ENCODE measurements around the gene ARL5C. TPM values are rescaled to one million over a fixed set of nuclear protein-coding genes. Genes with fewer than 3 reads are reported as not detected.

ARL5C gene
- total RNA-seq, 4 donors from 2014 or later = not detected

DNA sequence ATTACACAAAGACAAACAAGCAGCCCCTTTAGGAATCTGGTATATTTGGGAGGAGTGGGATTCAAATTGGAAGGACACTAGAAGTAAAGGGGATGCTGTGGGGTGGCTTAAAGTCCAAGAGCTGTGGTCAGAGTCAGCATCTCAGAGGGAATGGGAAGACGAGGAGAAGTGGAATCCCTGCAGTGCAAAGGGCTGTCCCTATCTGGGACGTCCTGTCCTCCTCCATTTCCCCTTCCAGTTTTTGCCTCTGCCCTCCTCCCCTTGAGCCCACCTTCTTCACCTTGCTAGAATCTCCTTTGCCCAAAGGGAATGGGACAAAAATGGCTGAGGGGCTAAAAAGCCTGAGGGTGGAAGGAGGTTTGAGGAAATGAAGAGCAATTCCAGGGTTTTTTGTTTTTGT, 10.3 kb downstream of the ARL5C start:
- no peak for TF ChIP-seq POLR2A (IDR thresholded peaks at IDR 0.05)
- TF ChIP-seq, protein P1, sequence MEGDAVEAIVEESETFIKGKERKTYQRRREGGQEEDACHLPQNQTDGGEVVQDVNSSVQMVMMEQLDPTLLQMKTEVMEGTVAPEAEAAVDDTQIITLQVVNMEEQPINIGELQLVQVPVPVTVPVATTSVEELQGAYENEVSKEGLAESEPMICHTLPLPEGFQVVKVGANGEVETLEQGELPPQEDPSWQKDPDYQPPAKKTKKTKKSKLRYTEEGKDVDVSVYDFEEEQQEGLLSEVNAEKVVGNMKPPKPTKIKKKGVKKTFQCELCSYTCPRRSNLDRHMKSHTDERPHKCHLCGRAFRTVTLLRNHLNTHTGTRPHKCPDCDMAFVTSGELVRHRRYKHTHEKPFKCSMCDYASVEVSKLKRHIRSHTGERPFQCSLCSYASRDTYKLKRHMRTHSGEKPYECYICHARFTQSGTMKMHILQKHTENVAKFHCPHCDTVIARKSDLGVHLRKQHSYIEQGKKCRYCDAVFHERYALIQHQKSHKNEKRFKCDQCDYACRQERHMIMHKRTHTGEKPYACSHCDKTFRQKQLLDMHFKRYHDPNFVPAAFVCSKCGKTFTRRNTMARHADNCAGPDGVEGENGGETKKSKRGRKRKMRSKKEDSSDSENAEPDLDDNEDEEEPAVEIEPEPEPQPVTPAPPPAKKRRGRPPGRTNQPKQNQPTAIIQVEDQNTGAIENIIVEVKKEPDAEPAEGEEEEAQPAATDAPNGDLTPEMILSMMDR (IDR thresholded peaks at IDR 0.05) = no peak
- 33 to 50% methylated on average over 2 of the region's 2 CpGs for WGBS, 2 donors
- H3K27me3 ChIP-seq = no peaks in the 10 kb centered on the region
- peaks cover 10 to 21% of the 10 kb centered on the region in 2 donors for H3K4me1 ChIP-seq
- no peak overlapping the region for H3K4me3 ChIP-seq (replicated peaks in 1 of 3)
- H3K9me3 ChIP-seq = no peaks in the 10 kb centered on the region
- H3K27ac ChIP-seq = no peak overlapping the region
- no peaks in the 10 kb centered on the region for H3K36me3 ChIP-seq
- intact Hi-C loops (cut with DNase I) = no loop called here
- no peak for DNase-seq

DNA sequence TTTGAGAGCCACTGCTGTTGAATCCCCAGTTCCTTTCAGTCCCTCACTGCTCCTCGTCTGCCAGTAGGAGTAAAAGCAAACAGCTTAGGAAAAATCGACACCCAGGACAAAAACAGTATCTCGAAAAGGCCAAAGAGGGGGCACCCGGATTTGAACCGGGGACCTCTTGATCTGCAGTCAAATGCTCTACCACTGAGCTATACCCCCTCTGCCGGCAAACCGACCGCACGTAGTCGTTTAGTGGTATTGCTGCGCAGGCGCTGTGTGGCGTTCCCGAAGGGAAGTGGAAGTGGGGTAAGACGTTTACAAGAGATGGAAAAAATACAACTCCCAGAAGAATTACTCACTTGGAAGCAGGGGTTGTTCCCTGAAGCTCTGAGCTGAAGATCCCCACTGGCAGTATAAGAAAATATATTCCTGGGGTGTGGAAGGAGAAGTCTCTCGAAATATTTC, 12.3 kb downstream of the ARL5C start:
- peak in 1 of 2 donors; percentile 17 for TF ChIP-seq POLR2A (IDR thresholded peaks at IDR 0.05)
- TF ChIP-seq, protein P1 (IDR thresholded peaks at IDR 0.05) = peak in 3 of 6 experiments; percentile 24 to 42 (median 35)
- Histone ChIP-seq H3K9me3 (no peaks in the 10 kb centered on the region), H3K27ac (peak overlapping the region; percentile 61 to 98 (median 96)), H3K27me3 (no peaks in the 10 kb centered on the region), H3K36me3 (no peaks in the 10 kb centered on the region), H3K4me1 (peaks cover 10 to 21% of the 10 kb centered on the region in 2 donors), H3K4me3 (replicated peaks in 1 of 3) (peak overlapping the region; percentile 20 to 86 (median 69))
- intact Hi-C loops (cut with DNase I) = loop anchor here (5.0 kb wide), 1 partner anchor 171 kb away; no protein-coding TSS in a partner anchor
- 0% methylated on average over 16 of the region's 16 CpGs for WGBS, 2 donors
- DNase-seq = peak; percentile 91 to 93

DNA sequence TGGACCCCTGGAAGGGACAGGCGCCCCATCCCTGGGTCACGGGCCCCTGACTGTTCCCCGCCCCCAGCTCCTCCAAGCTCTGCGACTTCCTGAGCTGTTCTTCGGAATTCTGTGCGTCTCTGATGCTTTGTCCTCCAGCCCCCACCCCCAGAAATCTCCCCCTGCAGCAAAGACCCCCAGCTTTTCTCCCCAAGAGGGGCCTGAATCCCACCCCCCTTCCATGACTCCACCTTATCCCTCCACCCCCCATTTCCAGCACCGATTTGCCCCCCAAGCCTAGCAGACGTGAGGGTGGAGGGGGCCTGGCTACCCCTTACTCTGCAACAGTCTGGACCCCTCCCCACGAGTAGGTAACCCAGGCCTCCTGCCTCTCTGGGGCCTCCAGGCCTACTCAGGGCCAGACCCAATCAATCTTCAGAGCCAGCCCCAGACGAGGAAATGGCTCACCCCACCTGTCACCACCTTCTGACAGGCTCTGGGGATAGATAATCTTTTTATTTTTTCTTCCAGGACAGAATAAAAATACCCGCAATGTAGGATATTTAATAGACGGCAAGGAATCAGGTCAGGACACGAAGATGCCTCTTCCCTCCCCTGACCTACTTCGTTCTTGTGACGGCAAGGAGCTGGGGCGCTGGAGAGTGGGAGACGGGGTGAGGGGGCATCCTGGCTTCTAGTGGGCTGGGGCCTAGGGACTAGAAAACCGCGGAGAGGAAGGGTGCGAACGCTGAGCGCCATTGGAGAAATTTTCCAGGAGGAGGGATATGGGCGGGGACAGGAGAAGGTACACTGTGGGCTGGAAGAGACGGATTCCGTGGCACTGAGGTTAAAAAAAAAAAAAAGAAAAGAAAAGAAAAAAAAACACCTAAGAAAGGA, 13.8 kb downstream of the ARL5C start:
- 19% methylated on average over 24 of the region's 25 CpGs for WGBS, 2 donors
- intact Hi-C loops (cut with DNase I) = loop anchor here (5.0 kb wide), 1 partner anchor 170 kb away; no protein-coding TSS in a partner anchor
- Histone ChIP-seq H3K36me3 (no peaks in the 10 kb centered on the region), H3K9me3 (no peaks in the 10 kb centered on the region), H3K4me1 (peaks cover 10 to 21% of the 10 kb centered on the region in 2 donors), H3K27ac (peak overlapping the region in 2 of 3 donors; percentile 96 to 98), H3K27me3 (no peaks in the 10 kb centered on the region), H3K4me3 (replicated peaks in 1 of 3) (peak overlapping the region in 1 of 3 donors; percentile 69)
- DNase-seq = peak in 1 of 2 donors; percentile 31
- TF ChIP-seq, protein P1 (IDR thresholded peaks at IDR 0.05) = no peak
- no peak for TF ChIP-seq POLR2A (IDR thresholded peaks at IDR 0.05)

DNA sequence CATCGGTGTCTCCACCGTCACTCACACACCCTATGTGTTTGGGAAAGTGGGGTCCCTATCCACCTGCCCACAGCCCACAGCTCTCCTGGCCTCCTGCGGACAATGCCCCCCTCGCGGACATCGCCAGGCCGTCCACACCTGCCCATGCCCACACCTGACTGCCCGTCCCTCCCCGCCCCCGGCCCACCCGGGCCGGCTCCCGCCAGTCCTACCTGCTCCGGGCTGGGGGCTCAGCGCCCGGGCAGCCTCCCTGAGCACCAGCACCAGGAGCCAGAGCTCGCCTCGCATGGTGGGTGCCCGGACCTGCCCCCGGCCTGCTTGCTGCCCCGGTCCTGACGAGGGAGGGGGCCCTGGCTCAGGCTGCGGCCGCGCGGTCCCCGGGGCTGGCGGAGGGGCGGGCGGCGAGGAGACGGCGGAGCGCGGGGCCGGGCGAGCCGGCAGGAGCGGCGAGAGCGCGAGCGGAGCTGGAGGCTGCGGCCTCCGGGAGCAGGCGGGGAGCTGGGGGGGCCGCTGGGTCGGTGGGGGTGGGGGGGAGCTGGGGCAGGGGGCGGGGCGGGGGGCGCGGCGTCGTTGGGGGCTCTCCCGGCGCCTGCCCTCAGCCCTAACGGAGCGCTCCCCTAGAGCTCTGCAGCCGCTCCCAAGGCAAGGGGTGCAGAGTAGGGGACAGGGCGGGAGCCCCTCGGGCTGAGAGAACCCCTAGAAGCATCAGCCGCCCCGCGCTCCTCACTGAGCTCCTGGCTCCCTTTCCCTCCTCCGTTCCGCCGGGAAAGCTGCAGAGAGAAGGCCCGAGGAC, 14.6 kb downstream of the ARL5C start, which contains the start of gene PLXDC1:
Gene PLXDC1, minus strand, starts transcription at position 488 of the 793 bp plus-strand sequence. Its CDS starts 200 bp downstream, at position 288.
- peak within 1 kb of the TSS in 1 of 3 donors; percentile 35 for H3K4me3 ChIP-seq (replicated peaks in 1 of 3)
- TF ChIP-seq POLR2A (IDR thresholded peaks at IDR 0.05) = no peak
- TF ChIP-seq, protein P1 (IDR thresholded peaks at IDR 0.05) = no peak
- H3K27ac ChIP-seq = peak within 1 kb of the TSS in 2 of 3 donors; percentile 96 to 98
- peaks cover 10 to 21% of the 10 kb centered on the region in 2 donors for H3K4me1 ChIP-seq
- DNase-seq = no peak
- intact Hi-C loops (cut with DNase I) = loop anchor here (5.0 kb wide), 1 partner anchor 169 kb away; no protein-coding TSS in a partner anchor
- H3K36me3 ChIP-seq = no peaks in the 10 kb centered on the region
- H3K27me3 ChIP-seq = no peaks in the 10 kb centered on the region
- H3K9me3 ChIP-seq = no peaks in the 10 kb centered on the region
- 0 to 7% methylated on average over 2 to 14 of the region's 68 CpGs for WGBS, 2 donors

All from thyroid gland (tissue), 4 donors.